A375 (cell line): ENCODE data around the gene CSTB. TPM values are rescaled to one million over a fixed set of nuclear protein-coding genes. Genes with fewer than 3 reads are reported as not detected.

Source experiments
- small RNA-seq: library from RNA; depleted of rRNA; stranded (forward); fragments of <200 nt; gene quantifications from one replicate; pipeline ENCODE3, GENCODE V24; 2014
- total RNA-seq: library from RNA; depleted of rRNA; stranded (reverse); fragments of >200 nt; shearing (Covaris generic); gene quantifications from 2 replicates; pipeline ENCODE4 v1.2.3, GENCODE V29; 2014; rRNA removed

The CSTB gene
- 9.4 and 9.5 TPM in 2 replicates for total RNA-seq

GRCh38 chr21:43775795-43776430 lies at the start of gene CSTB:
CSTB (minus strand) TSS chr21:43776308; CDS start chr21:43776269, 39 bp downstream.

GRCh38 chr21:43789276-43790009 lies 13.3 kb upstream of the CSTB start, which contains the start of gene RRP1:
RRP1 (plus strand) TSS chr21:43789577; CDS start chr21:43789630, 53 bp downstream.

Small RNA genes lying within 50 kb of the gene (small RNA-seq; reads per million reads assigned to genes)
- gene AP001052.1 = not detected

Other genes with a start within 250 kb of the CSTB start
- gene HSF2BP, start 116.8 kb downstream of the CSTB start, total RNA-seq = 1.3 and 2.4 TPM in 2 replicates
- gene RRP1B, start 116.7 kb downstream of the CSTB start, total RNA-seq = 24.9 and 25.3 TPM in 2 replicates
- gene PDXK, start 57.2 kb downstream of the CSTB start, total RNA-seq = 80.3 and 93.8 TPM in 2 replicates
- 25.7 and 29.3 TPM in 2 replicates for gene RRP1, start 13.3 kb upstream of the CSTB start, total RNA-seq
- gene AGPAT3, start 88.9 kb upstream of the CSTB start, total RNA-seq = 26.5 and 36.1 TPM in 2 replicates
- 13.7 and 13.9 TPM in 2 replicates for gene TRAPPC10, start 236.0 kb upstream of the CSTB start, total RNA-seq